Medulla oblongata (tissue), 1 donor: ENCODE data around the gene AHRR.
"Not testable (repeated sequence)": the region's sequence is repeated elsewhere in the genome, so short reads cannot be mapped to it uniquely, and the experiment has no call there.

Experiments used
- DNase-seq: peaks from one replicate; pipeline ENCODE4 v3.0.0-alpha.2; 2015; ENCODE audit errors: extremely low spot score

The AHRR gene

GRCh38 chr5:395921-396530 is 74.5 kb downstream of the AHRR start:
- DNase-seq = no peak

- no peak for DNase-seq
Measured at GRCh38 chr5:396531-396961, 75.0 kb downstream of the AHRR start.

- not testable (repeated sequence) for DNase-seq
Measured at GRCh38 chr5:398141-398474, 76.6 kb downstream of the AHRR start.

GRCh38 chr5:398475-399295 is 77.2 kb downstream of the AHRR start:
- DNase-seq = no peak

GRCh38 chr5:399296-400281 is 78.1 kb downstream of the AHRR start:
- peak; percentile 51 for DNase-seq

- DNase-seq = no peak
Measured at GRCh38 chr5:400282-401145, 79.0 kb downstream of the AHRR start.

GRCh38 chr5:401146-402034 is 79.9 kb downstream of the AHRR start:
- DNase-seq = no peak

GRCh38 chr5:402219-402614 is 80.7 kb downstream of the AHRR start:
- not testable (repeated sequence) for DNase-seq

- DNase-seq = no peak
Measured at GRCh38 chr5:402615-403359, 81.3 kb downstream of the AHRR start.

GRCh38 chr5:403995-404394 is 82.5 kb downstream of the AHRR start:
- DNase-seq = no peak

GRCh38 chr5:404666-405241 is 83.2 kb downstream of the AHRR start:
- no peak for DNase-seq

GRCh38 chr5:405421-405820 is 83.9 kb downstream of the AHRR start:
- no peak for DNase-seq

GRCh38 chr5:406041-406440 is 84.5 kb downstream of the AHRR start:
- DNase-seq = no peak

- DNase-seq = no peak
Measured at GRCh38 chr5:407051-407450, 85.5 kb downstream of the AHRR start.

- no peak for DNase-seq
Measured at GRCh38 chr5:407801-408268, 86.3 kb downstream of the AHRR start.

GRCh38 chr5:410911-411517 is 89.5 kb downstream of the AHRR start:
- DNase-seq = no peak

- no peak for DNase-seq
Measured at GRCh38 chr5:411728-412127, 90.2 kb downstream of the AHRR start.
